H1 (cell line): ENCODE results near the gene BAD. TPM values are rescaled to one million over a fixed set of nuclear protein-coding genes. Genes with fewer than 3 reads are reported as not detected.

ENCODE experiments used
- ASH2L ChIP-seq: fragments of 200-600, 300-600 bp; sonication (generic); IDR thresholded peaks from one replicate; pipeline ENCODE4 v1.7.1; 2017; ENCODE audit warnings: low read length
- BACH1 ChIP-seq: IDR thresholded peaks from 2 replicates; pipeline ENCODE4 v1.6.1; 2012; ENCODE audit warnings: low read length, improper control_type of control experiment
- BCL11A ChIP-seq, 2 experiments: IDR thresholded peaks; one replicate each; pipeline ENCODE4 v1.6.1; 2011; ENCODE audit warnings: low read depth in 2 of 2, low read length in 2 of 2, mild to moderate bottlenecking in 2 of 2
- CREB1 ChIP-seq: IDR thresholded peaks from 2 replicates; pipeline ENCODE4 v1.6.1; 2012; ENCODE audit warnings: inconsistent platforms
- EGR1 ChIP-seq: IDR thresholded peaks from 2 replicates; pipeline ENCODE4 v1.6.1; 2011; ENCODE audit warnings: low read depth, low read length, borderline replicate concordance
- GABPA ChIP-seq: IDR thresholded peaks from 2 replicates; pipeline ENCODE4 v1.6.1; 2011; ENCODE audit warnings: mild to moderate bottlenecking, low read length, moderate library complexity, borderline replicate concordance; ENCODE audit not compliant: insufficient read depth
- JUN ChIP-seq: IDR thresholded peaks from 2 replicates; pipeline ENCODE4 v1.6.1; 2011; ENCODE audit warnings: low read depth, mild to moderate bottlenecking, improper control_type of control experiment, low read length
- POLR2A ChIP-seq, 2 experiments: IDR thresholded peaks; 1 replicate in 1 of 2; 2 replicates in 1 of 2; pipeline ENCODE4 v1.6.1; 2011; ENCODE audit warnings: low read depth in 2 of 2, low read length in 2 of 2, mild to moderate bottlenecking in 2 of 2; ENCODE audit errors: control extremely low read depth in 1 of 2
- POU5F1 ChIP-seq: IDR thresholded peaks from 2 replicates; pipeline ENCODE4 v1.6.1; 2011; ENCODE audit warnings: low read depth, mild to moderate bottlenecking, low read length, moderate library complexity
- RAD21 ChIP-seq, 2 experiments: IDR thresholded peaks in 1 of 2; conservative IDR thresholded peaks in 1 of 2; 2 replicates each; pipeline ENCODE4 v1.6.1; 2011; ENCODE audit warnings: low read depth in 2 of 2, low read length in 2 of 2, improper control_type of control experiment in 1 of 2, inconsistent platforms in 1 of 2, mild to moderate bottlenecking in 1 of 2, moderate library complexity in 1 of 2
- RFX5 ChIP-seq: IDR thresholded peaks from 2 replicates; pipeline ENCODE4 v1.6.1; 2011; ENCODE audit warnings: low read depth, low read length, improper control_type of control experiment, borderline replicate concordance
- RXRA ChIP-seq: IDR thresholded peaks from 2 replicates; pipeline ENCODE4 v1.6.1; 2011; ENCODE audit warnings: low read depth, mild to moderate bottlenecking, low read length, moderate library complexity; ENCODE audit not compliant: insufficient read depth
- SP4 ChIP-seq: IDR thresholded peaks from 2 replicates; pipeline ENCODE4 v1.6.1; 2012; ENCODE audit warnings: low read length, inconsistent platforms
- TAF1 ChIP-seq: IDR thresholded peaks from 2 replicates; pipeline ENCODE4 v1.6.1; 2011; ENCODE audit warnings: mild to moderate bottlenecking, low read depth, low read length
- TAF7 ChIP-seq: optimal IDR thresholded peaks from 2 replicates; pipeline ENCODE3; 2011; ENCODE audit warnings: low read depth, mild to moderate bottlenecking, inconsistent platforms, low read length, moderate library complexity, borderline replicate concordance
- TBP ChIP-seq: IDR thresholded peaks from 2 replicates; pipeline ENCODE4 v1.6.1; 2011; ENCODE audit warnings: low read depth, low read length, improper control_type of control experiment
- YY1 ChIP-seq: IDR thresholded peaks from 2 replicates; pipeline ENCODE4 v1.6.1; 2011; ENCODE audit warnings: low read depth, mild to moderate bottlenecking, low read length
- polyA plus RNA-seq, 7 experiments: library from polyadenylated mRNA; depleted of rRNA in 3 of 7; stranded (reverse) in 5 of 7; unstranded in 2 of 7; fragments of >200 nt in 5 of 7; fragments of 200-250 nt in 2 of 7; gene quantifications; 1 replicate in 5 of 7; 2 replicates in 1 of 7; 4 replicates in 1 of 7; pipeline versions ENCODE4 v1.2.1 to v1.2.3, GENCODE V29; 2011 to 2013; ENCODE audit warnings: missing spikeins in 2 of 7, mixed read lengths in 2 of 7
- total RNA-seq: library from RNA; stranded (reverse); fragmentation: NEBNext Ultra II Directional; extraction: Animal tissue kit (Norgen Biotek cat#: 25700); gene quantifications from 2 replicates; pipeline ENCODE4 v1.2.1, GENCODE V29; 2021
- TF ChIP-seq, protein P1 (sequence below): IDR thresholded peaks from 2 replicates; pipeline ENCODE4 v1.6.1; 2012; ENCODE audit warnings: inconsistent platforms

The BAD gene
- total and polyA plus RNA-seq, 2 of the 8 experiments (the other 6 are each of a cell fraction or from before 2014, with no cell fraction given), result 23.1 to 33.7 TPM

DNA sequence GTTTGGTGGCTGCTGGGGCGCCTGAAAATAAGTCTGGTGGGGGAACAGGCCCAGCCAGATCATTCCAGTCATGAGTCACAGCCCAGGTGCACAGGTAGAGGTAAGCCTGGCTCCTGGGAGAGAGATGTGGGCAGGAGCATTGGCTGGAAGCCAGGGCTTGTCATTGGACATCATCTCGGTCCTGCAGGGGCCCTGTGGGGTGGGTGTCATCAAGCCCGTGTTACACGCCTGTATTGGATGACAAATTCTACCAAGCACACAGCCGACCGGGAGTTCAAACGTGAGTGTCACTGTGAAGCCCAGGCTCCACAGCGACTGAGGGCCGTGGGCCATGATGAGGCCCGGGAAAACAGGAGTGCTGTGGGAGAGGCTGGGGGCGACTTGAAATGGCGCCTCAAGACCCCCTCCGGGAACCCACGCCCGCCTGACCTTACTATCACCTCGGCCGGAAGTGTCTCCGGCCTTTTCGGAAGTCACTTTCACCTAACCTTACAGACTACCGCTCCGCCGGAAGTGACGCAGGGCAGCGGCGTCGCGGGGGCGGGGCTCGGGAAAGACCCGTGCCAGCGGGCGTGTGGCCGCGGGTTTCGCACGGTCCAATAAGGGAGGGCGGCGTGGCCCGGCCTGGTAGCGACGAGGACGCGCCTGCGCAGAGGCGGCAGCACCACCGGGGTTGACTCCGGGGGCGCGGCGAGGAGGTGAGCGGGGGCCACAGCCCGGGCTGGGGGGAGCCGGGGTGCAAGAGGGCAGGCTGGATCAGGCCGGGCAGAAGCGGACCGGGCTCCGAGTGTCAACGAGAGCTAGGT is 43.8 kb downstream of the BAD start, which contains the start of gene FKBP2 (continued):
- TF ChIP-seq ASH2L, result peak; percentile 41
- TF ChIP-seq TAF7, result peak; percentile 26
- peak in 1 of 2 experiments; percentile 81; a peak in 2 of 3 replicates for TF ChIP-seq POLR2A (IDR thresholded peaks at IDR 0.05; ENCODE audit: control extremely low read depth in 1 of 2, low read depth in 2 of 2, low read length in 2 of 2)
- peak; percentile 90 for TF ChIP-seq TAF1
- no peak for TF ChIP-seq BACH1
- TF ChIP-seq TBP, result peak; percentile 87
- TF ChIP-seq RXRA, result no peak
- peak; percentile 70; the same call in 1 of the 2 replicates for TF ChIP-seq EGR1
- TF ChIP-seq SP4, result peak; percentile 42; the same call in 1 of the 2 replicates
- TF ChIP-seq GABPA, result peak; percentile 91
- TF ChIP-seq BCL11A (IDR thresholded peaks at IDR 0.05; ENCODE audit: low read depth in 2 of 2, low read length in 2 of 2), result no peak
- no peak for TF ChIP-seq RFX5
- no peak for TF ChIP-seq POU5F1
- peak; percentile 93 for TF ChIP-seq CREB1
- no peak for TF ChIP-seq RAD21 (IDR thresholded peaks at IDR 0.05 in 1 of 2, conservative IDR thresholded peaks at IDR 0.05 in 1 of 2; ENCODE audit: low read depth in 2 of 2, low read length in 2 of 2)
- TF ChIP-seq JUN, result no peak
- no peak for TF ChIP-seq YY1
- TF ChIP-seq, protein P1, sequence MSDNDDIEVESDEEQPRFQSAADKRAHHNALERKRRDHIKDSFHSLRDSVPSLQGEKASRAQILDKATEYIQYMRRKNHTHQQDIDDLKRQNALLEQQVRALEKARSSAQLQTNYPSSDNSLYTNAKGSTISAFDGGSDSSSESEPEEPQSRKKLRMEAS, result peak; percentile 64
